Prostate gland (tissue), 2 donors: Measurements from ENCODE around the gene ZNF518A. TPM values are rescaled to one million over a fixed set of nuclear protein-coding genes. Genes with fewer than 3 reads are reported as not detected.

Experiments
- DNase-seq: peaks from one replicate; pipeline ENCODE4 v3.0.0-alpha.2; 2019; ENCODE audit warnings: low spot score
- H3K27ac ChIP-seq, 2 donors: fragments of 200-600 bp; sonication (generic); 2 replicates each; pipeline ENCODE4 v1.5.1; 2017 to 2019
- H3K27me3 ChIP-seq: fragments of 200-600 bp; sonication (generic); replicated peaks from 2 replicates; pipeline ENCODE4 v1.5.1; 2019; ENCODE audit not compliant: insufficient read depth
- H3K36me3 ChIP-seq, 2 donors: fragments of 200-600 bp; sonication (generic); 1 replicate in 1 of 2; 2 replicates in 1 of 2; pipeline versions ENCODE4 v1.5.1 to v1.8.1; 2017 to 2019
- H3K4me1 ChIP-seq: fragments of 200-600 bp; sonication (generic); replicated peaks from 2 replicates; pipeline ENCODE4 v1.5.1; 2019
- H3K4me3 ChIP-seq, 2 donors: fragments of 200-600 bp; sonication (generic); 2 replicates each; pipeline ENCODE4 v1.5.1; 2017 to 2019
- H3K9me3 ChIP-seq: fragments of 200-600 bp; sonication (generic); 2 replicates; pipeline ENCODE4 v1.5.1; 2017
- CTCF ChIP-seq, 4 experiments: fragments of 200-600 bp in 2 of 4; fragments of 450-650 bp in 2 of 4; sonication (generic) in 2 of 4; IDR thresholded peaks; 1 replicate in 3 of 4; 2 replicates in 1 of 4; pipeline ENCODE4 v1.5.1; 2016 to 2019; ENCODE audit warnings: antibody characterized with exemption in 4 of 4, mild to moderate bottlenecking in 2 of 4, moderate library complexity in 2 of 4
- POLR2A ChIP-seq: fragments of 450-650 bp; IDR thresholded peaks from one replicate; pipeline ENCODE4 v1.6.1; 2016; ENCODE audit warnings: antibody characterized with exemption, mild to moderate bottlenecking
- POLR2AphosphoS5 ChIP-seq: sonication (generic); formaldehyde crosslinking; IDR thresholded peaks from one replicate; pipeline ENCODE4 v1.6.1; 2017; ENCODE audit warnings: antibody characterized with exemption
- WGBS: methylation state at CpG from one replicate; pipeline ENCODE4 v1.1.5; 2018; 5-methylcytosine and 5-hydroxymethylcytosine counted together
- intact Hi-C: fragments of 100-400 bp; cut with DNase I; formaldehyde crosslinking; loops from one replicate; pipeline ENCODE4 v1.14.2; 2022
- total RNA-seq, 2 donors: library from RNA; depleted of rRNA; stranded (reverse); fragments of >200 nt; gene quantifications; one replicate each; pipeline ENCODE4 v1.1.0, GENCODE V29; 2016

Gene ZNF518A
- total RNA-seq, 2 donors from 2014 or later: 23.0 to 42.4 TPM

- 59% methylated on average over 3 of the region's 3 CpGs for WGBS
- H3K4me3 ChIP-seq: no peak overlapping the region
- H3K27me3 ChIP-seq: no peaks in the 10 kb centered on the region
- no peaks in the 10 kb centered on the region for H3K36me3 ChIP-seq
- intact Hi-C loops: no loop called here
- DNase-seq: no peak
- H3K4me1 ChIP-seq: no peaks in the 10 kb centered on the region
- no peak overlapping the region for H3K27ac ChIP-seq
- no peaks in the 10 kb centered on the region for H3K9me3 ChIP-seq
- TF ChIP-seq POLR2A: no peak
- no peak for TF ChIP-seq POLR2AphosphoS5
- no peak for TF ChIP-seq CTCF (IDR thresholded peaks at IDR 0.05)
These were observed 22.5 kb upstream of the ZNF518A start for GRCh38 chr10:96107623-96108038.

- intact Hi-C loops: no loop called here
- H3K36me3 ChIP-seq: no peaks in the 10 kb centered on the region
- no peaks in the 10 kb centered on the region for H3K4me1 ChIP-seq
- H3K9me3 ChIP-seq: no peaks in the 10 kb centered on the region
- no peaks in the 10 kb centered on the region for H3K27me3 ChIP-seq
- TF ChIP-seq POLR2AphosphoS5: no peak
- no peak for TF ChIP-seq CTCF (IDR thresholded peaks at IDR 0.05)
- TF ChIP-seq POLR2A: no peak
- H3K27ac ChIP-seq: no peak overlapping the region
- no peak overlapping the region for H3K4me3 ChIP-seq
- DNase-seq: no peak
- WGBS: 92% methylated on average over 7 of the region's 7 CpGs
These were observed 17.6 kb upstream of the ZNF518A start for GRCh38 chr10:96112531-96112930.

GRCh38 chr10:96118604-96119450 is 11.3 kb upstream of the ZNF518A start:
- no peak for TF ChIP-seq CTCF (IDR thresholded peaks at IDR 0.05)
- TF ChIP-seq POLR2A: no peak
- no peak for TF ChIP-seq POLR2AphosphoS5
- WGBS: 87% methylated on average over 21 of the region's 21 CpGs
- no peaks in the 10 kb centered on the region for H3K36me3 ChIP-seq
- intact Hi-C loops: no loop called here
- H3K27me3 ChIP-seq: peaks cover 7% of the 10 kb centered on the region
- DNase-seq: no peak
- no peak overlapping the region for H3K4me3 ChIP-seq
- H3K9me3 ChIP-seq: no peaks in the 10 kb centered on the region
- H3K4me1 ChIP-seq: no peaks in the 10 kb centered on the region
- no peak overlapping the region for H3K27ac ChIP-seq

- no peaks in the 10 kb centered on the region for H3K9me3 ChIP-seq
- intact Hi-C loops: no loop called here
- no peak for TF ChIP-seq POLR2A
- no peak for DNase-seq
- no peaks in the 10 kb centered on the region for H3K4me1 ChIP-seq
- H3K36me3 ChIP-seq: no peaks in the 10 kb centered on the region
- no peak overlapping the region for H3K27ac ChIP-seq
- H3K27me3 ChIP-seq: peaks cover 7% of the 10 kb centered on the region
- no peak overlapping the region for H3K4me3 ChIP-seq
These were observed 7.3 kb upstream of the ZNF518A start for GRCh38 chr10:96122824-96123223.

- intact Hi-C loops: no loop called here
- Histone ChIP-seq H3K27ac (no peak overlapping the region), H3K36me3 (no peaks in the 10 kb centered on the region), H3K4me1 (no peaks in the 10 kb centered on the region), H3K27me3 (peaks cover 4% of the 10 kb centered on the region), H3K9me3 (no peaks in the 10 kb centered on the region), H3K4me3 (no peak overlapping the region)
- DNase-seq: no peak
- no peak for TF ChIP-seq POLR2AphosphoS5
- no peak for TF ChIP-seq POLR2A
- TF ChIP-seq CTCF (IDR thresholded peaks at IDR 0.05): no peak
- WGBS: 14% methylated on average over 4 of the region's 4 CpGs
These were observed 5.6 kb upstream of the ZNF518A start for GRCh38 chr10:96124230-96125141.
